A549 (cell line): Measurements from ENCODE around the gene ALPG. TPM values are rescaled to one million over a fixed set of nuclear protein-coding genes. Genes with fewer than 3 reads are reported as not detected.

Experiments used
- ATAC-seq, 2 experiments: fragments of 200-7000 bp in 1 of 2; fragments of >200 bp in 1 of 2; cut with Nextera tagmentation in 1 of 2; cut with Tn5 transposase in 1 of 2; 3 replicates each; pipeline versions ENCODE4 v1.8.0 to v1.9.1; 2018 to 2020; ENCODE audit warnings: mild to moderate bottlenecking in 1 of 2, moderate library complexity in 1 of 2
- CTCF ChIA-PET: fragments of 300-600 bp; sonication (Branson Sonifier 250); formaldehyde crosslinking; extraction: SDS; loops from one replicate; lab custom pipeline; 2021; ENCODE audit warnings: antibody characterized with exemption, inconsistent platforms; lab: Yijun Ruan, JAX
- POLR2A ChIA-PET: fragments of 350-600 bp; formaldehyde crosslinking; extraction: SDS; loops from one replicate; lab custom pipeline; 2021; ENCODE audit warnings: antibody characterized with exemption, inconsistent platforms; lab: Yijun Ruan, JAX
- DNase-seq, 2 experiments: peaks; one replicate each; pipeline versions ENCODE4 v3.0.0 to v3.0.0-alpha.2; 2011 to 2016; ENCODE audit warnings: low read depth in 1 of 2, low spot score in 1 of 2
- FAIRE-seq: peaks from 2 replicates; lab custom pipeline; 2011; peaks lifted over from hg19 to GRCh38; lab: Jason Lieb, UNC
- H3K27ac ChIP-seq, 2 experiments: fragments of >200 bp; sonication (Bioruptor Twin); formaldehyde crosslinking; 3 replicates each; pipeline ENCODE4 v1.5.1; 2016 to 2017
- H3K4me1 ChIP-seq: fragments of >200 bp; sonication (Bioruptor Twin); formaldehyde crosslinking; 3 replicates; pipeline ENCODE4 v1.6.1; 2016
- H3K4me2 ChIP-seq: fragments of >200 bp; sonication (Bioruptor Twin); formaldehyde crosslinking; 3 replicates; pipeline ENCODE4 v1.6.1; 2016
- H3K4me3 ChIP-seq: fragments of >200 bp; sonication (Bioruptor Twin); formaldehyde crosslinking; 3 replicates; pipeline ENCODE4 v1.5.1; 2016
- H3K9me3 ChIP-seq: fragments of >200 bp; sonication (Bioruptor Twin); formaldehyde crosslinking; 3 replicates; pipeline ENCODE4 v1.6.1; 2016
- BCL3 ChIP-seq: fragments of >200 bp; sonication (Bioruptor Twin); formaldehyde crosslinking; IDR thresholded peaks from 3 replicates; pipeline ENCODE4 v1.6.1; 2016
- EHMT2 ChIP-seq: fragments of 200-600 bp; sonication (generic); IDR thresholded peaks from 2 replicates; pipeline ENCODE4 v1.6.1; 2016; ENCODE audit warnings: antibody characterized with exemption, low read depth, mild to moderate bottlenecking, moderate library complexity
- FOSL2 ChIP-seq, 2 experiments: fragments of 450-650 bp in 1 of 2; fragments of >200 bp in 1 of 2; sonication (Bioruptor Twin) in 1 of 2; formaldehyde crosslinking; IDR thresholded peaks; 2 replicates each; pipeline versions ENCODE4 v1.5.0 to v1.6.1; 2016 to 2020; ENCODE audit warnings: mild to moderate bottlenecking in 1 of 2, moderate library complexity in 1 of 2
- HEYL ChIP-seq: fragments of 250-450 bp; sonication (Bioruptor Pico); IDR thresholded peaks from 2 replicates; pipeline ENCODE4 v1.8.0; 2021; ENCODE audit warnings: mild to moderate bottlenecking, moderate library complexity
- HOXB13 ChIP-seq: fragments of 250-450 bp; sonication (Bioruptor Pico); IDR thresholded peaks from 2 replicates; pipeline ENCODE4 v1.5.0; 2020; ENCODE audit warnings: low read depth, mild to moderate bottlenecking, moderate library complexity
- HOXB5 ChIP-seq: fragments of 250-450 bp; sonication (Bioruptor Pico); IDR thresholded peaks from 2 replicates; pipeline ENCODE4 v1.5.0; 2020; ENCODE audit warnings: mild to moderate bottlenecking, moderate library complexity
- NFE2L2 ChIP-seq: fragments of 150-350 bp; conservative IDR thresholded peaks from 2 replicates; pipeline ENCODE4 v1.6.1; 2014; ENCODE audit warnings: low read length
- NPAS2 ChIP-seq: fragments of 250-450 bp; sonication (Bioruptor Pico); IDR thresholded peaks from 2 replicates; pipeline ENCODE4 v1.8.0; 2022; ENCODE audit warnings: mild to moderate bottlenecking, moderate library complexity, borderline replicate concordance
- NR3C1 ChIP-seq: fragments of >200 bp; sonication (Bioruptor Twin); formaldehyde crosslinking; IDR thresholded peaks from 3 replicates; pipeline ENCODE4 v1.6.1; 2017
- POLR2AphosphoS2 ChIP-seq: conservative IDR thresholded peaks from 2 replicates; pipeline ENCODE4 v1.6.1; 2012; ENCODE audit warnings: low read length, improper control_type of control experiment, inconsistent platforms
- ZSCAN20 ChIP-seq: fragments of 250-450 bp; sonication (Bioruptor Pico); IDR thresholded peaks from 2 replicates; pipeline ENCODE4 v1.8.0; 2022; ENCODE audit warnings: mild to moderate bottlenecking, moderate library complexity
- WGBS: methylation state at CpG from one replicate; pipeline ENCODE4 v1.1.6; 2017; ENCODE audit errors: missing lambda C conversion rate; 5-methylcytosine and 5-hydroxymethylcytosine counted together
- polyA plus RNA-seq, 4 experiments: library from polyadenylated mRNA; depleted of rRNA in 3 of 4; stranded (reverse); fragments of >200 nt; fragmentation: RNase III in 1 of 4; extraction: RNeasy Plus Mini Kit Qiagen cat#74134 plus additional on column Dnase treatment in 1 of 4; gene quantifications; 2 replicates in 3 of 4; 3 replicates in 1 of 4; pipeline ENCODE4 v1.2.3, GENCODE V29; 2011 to 2017
- TF ChIP-seq, protein P1 (sequence below): fragments of 250-450 bp; sonication (Bioruptor Pico); IDR thresholded peaks from 2 replicates; pipeline ENCODE4 v1.5.0; 2021; ENCODE audit warnings: mild to moderate bottlenecking, moderate library complexity, borderline replicate concordance
- TF ChIP-seq, protein P2 (sequence below): fragments of 150-350 bp; IDR thresholded peaks from 2 replicates; pipeline ENCODE4 v1.6.1; 2014; ENCODE audit warnings: low read depth, mild to moderate bottlenecking, low read length
- TF ChIP-seq, protein P3 (sequence below): fragments of 200-600 bp; sonication (generic); IDR thresholded peaks from 2 replicates; pipeline ENCODE4 v1.6.1; 2016; ENCODE audit warnings: antibody characterized with exemption, mild to moderate bottlenecking, moderate library complexity
- TF ChIP-seq, protein P4 (sequence below): IDR thresholded peaks from 2 replicates; pipeline ENCODE4 v1.6.1; 2012

ALPG gene
- polyA plus RNA-seq, 2 of the 4 experiments (the other 2 are of a cell fraction): 0.04 to 0.18 TPM

DNA sequence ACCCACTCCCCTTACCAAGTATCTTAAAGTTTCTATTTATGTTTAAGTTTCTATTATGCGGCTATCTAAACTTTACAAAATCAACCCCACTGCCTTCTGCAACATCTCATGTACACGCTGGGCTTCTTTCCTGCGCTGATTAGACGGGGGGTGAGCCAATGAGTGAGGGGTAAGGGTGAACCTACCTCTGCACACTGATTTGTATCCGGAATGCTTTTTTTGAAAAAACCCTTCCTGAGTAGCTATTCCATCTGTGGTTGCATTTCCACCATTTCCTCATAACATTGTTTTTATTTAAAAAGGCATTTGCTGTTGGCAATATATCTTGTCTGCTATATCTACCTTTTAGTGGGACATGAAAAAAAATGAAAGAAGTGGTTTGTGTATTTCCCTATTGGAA, 6.3 kb downstream of the ALPG start (continued):
- TF ChIP-seq ZSCAN20 (CRISPR knock-in tag) (no peak), BCL3 (no peak)
- TF ChIP-seq, protein P1, sequence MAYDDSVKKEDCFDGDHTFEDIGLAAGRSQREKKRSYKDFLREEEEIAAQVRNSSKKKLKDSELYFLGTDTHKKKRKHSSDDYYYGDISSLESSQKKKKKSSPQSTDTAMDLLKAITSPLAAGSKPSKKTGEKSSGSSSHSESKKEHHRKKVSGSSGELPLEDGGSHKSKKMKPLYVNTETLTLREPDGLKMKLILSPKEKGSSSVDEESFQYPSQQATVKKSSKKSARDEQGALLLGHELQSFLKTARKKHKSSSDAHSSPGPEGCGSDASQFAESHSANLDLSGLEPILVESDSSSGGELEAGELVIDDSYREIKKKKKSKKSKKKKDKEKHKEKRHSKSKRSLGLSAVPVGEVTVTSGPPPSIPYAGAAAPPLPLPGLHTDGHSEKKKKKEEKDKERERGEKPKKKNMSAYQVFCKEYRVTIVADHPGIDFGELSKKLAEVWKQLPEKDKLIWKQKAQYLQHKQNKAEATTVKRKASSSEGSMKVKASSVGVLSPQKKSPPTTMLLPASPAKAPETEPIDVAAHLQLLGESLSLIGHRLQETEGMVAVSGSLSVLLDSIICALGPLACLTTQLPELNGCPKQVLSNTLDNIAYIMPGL (CRISPR knock-in tag): no peak
- TF ChIP-seq, protein P2, sequence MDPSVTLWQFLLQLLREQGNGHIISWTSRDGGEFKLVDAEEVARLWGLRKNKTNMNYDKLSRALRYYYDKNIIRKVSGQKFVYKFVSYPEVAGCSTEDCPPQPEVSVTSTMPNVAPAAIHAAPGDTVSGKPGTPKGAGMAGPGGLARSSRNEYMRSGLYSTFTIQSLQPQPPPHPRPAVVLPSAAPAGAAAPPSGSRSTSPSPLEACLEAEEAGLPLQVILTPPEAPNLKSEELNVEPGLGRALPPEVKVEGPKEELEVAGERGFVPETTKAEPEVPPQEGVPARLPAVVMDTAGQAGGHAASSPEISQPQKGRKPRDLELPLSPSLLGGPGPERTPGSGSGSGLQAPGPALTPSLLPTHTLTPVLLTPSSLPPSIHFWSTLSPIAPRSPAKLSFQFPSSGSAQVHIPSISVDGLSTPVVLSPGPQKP: no peak

GRCh38 chr2:232415138-232415690, 8.6 kb downstream of the ALPG start:
- DNase-seq: no peak
- ChIA-PET POLR2A (no interaction called here), CTCF (interaction anchor here (0.9 to 1.0 kb wide), 2 partner anchors 50 to 514 kb away, joined by 3 read pairs; no protein-coding TSS in a partner anchor)
- no peak overlapping the region for H3K27ac ChIP-seq
- H3K4me3 ChIP-seq: no peak overlapping the region
- FAIRE-seq: no peak
- WGBS: 26% methylated on average over 4 of the region's 8 CpGs
- TF ChIP-seq HEYL (CRISPR knock-in tag) (no peak), NR3C1 (no peak), NPAS2 (CRISPR knock-in tag) (no peak), EHMT2 (no peak), HOXB5 (CRISPR knock-in tag) (no peak), NFE2L2 (no peak), POLR2AphosphoS2 (no peak), ZSCAN20 (CRISPR knock-in tag) (no peak), FOSL2 (IDR thresholded peaks at IDR 0.05) (no peak), FOSL2 (CRISPR knock-in tag; IDR thresholded peaks at IDR 0.05) (no peak), HOXB13 (CRISPR knock-in tag) (no peak)
- TF ChIP-seq, protein P3, sequence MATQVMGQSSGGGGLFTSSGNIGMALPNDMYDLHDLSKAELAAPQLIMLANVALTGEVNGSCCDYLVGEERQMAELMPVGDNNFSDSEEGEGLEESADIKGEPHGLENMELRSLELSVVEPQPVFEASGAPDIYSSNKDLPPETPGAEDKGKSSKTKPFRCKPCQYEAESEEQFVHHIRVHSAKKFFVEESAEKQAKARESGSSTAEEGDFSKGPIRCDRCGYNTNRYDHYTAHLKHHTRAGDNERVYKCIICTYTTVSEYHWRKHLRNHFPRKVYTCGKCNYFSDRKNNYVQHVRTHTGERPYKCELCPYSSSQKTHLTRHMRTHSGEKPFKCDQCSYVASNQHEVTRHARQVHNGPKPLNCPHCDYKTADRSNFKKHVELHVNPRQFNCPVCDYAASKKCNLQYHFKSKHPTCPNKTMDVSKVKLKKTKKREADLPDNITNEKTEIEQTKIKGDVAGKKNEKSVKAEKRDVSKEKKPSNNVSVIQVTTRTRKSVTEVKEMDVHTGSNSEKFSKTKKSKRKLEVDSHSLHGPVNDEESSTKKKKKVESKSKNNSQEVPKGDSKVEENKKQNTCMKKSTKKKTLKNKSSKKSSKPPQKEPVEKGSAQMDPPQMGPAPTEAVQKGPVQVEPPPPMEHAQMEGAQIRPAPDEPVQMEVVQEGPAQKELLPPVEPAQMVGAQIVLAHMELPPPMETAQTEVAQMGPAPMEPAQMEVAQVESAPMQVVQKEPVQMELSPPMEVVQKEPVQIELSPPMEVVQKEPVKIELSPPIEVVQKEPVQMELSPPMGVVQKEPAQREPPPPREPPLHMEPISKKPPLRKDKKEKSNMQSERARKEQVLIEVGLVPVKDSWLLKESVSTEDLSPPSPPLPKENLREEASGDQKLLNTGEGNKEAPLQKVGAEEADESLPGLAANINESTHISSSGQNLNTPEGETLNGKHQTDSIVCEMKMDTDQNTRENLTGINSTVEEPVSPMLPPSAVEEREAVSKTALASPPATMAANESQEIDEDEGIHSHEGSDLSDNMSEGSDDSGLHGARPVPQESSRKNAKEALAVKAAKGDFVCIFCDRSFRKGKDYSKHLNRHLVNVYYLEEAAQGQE: no peak
- TF ChIP-seq, protein P4, sequence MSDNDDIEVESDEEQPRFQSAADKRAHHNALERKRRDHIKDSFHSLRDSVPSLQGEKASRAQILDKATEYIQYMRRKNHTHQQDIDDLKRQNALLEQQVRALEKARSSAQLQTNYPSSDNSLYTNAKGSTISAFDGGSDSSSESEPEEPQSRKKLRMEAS: no peak
- no peaks in the 10 kb centered on the region for H3K4me1 ChIP-seq
- H3K9me3 ChIP-seq: no peaks in the 10 kb centered on the region
- no peak for ATAC-seq
- H3K4me2 ChIP-seq: no peak overlapping the region
